ENCODE measurements around the gene PMM1.
"Not testable (repeated sequence)": the region's sequence is repeated elsewhere in the genome, so short reads cannot be mapped to it uniquely, and the experiment has no call there.

The PMM1 gene

GRCh38 chr22:41596776-41597634 is 7.4 kb upstream of the PMM1 start:
- no peak overlapping the region for H3K4me3 ChIP-seq (ENCODE audit: control insufficient read depth, low read depth, low read length)
- TF ChIP-seq CTCF (IDR thresholded peaks at IDR 0.05; ENCODE audit: control insufficient read depth, insufficient read depth, low read depth, low read length, missing control alignments) = peak; percentile 85
- DNase-seq (ENCODE audit: low read depth) = no peak

- no peak for TF ChIP-seq CTCF (IDR thresholded peaks at IDR 0.05; ENCODE audit: control insufficient read depth, insufficient read depth, low read depth, low read length, missing control alignments)
- no peak overlapping the region for H3K4me3 ChIP-seq (ENCODE audit: control insufficient read depth, low read depth, low read length)
- DNase-seq (ENCODE audit: low read depth) = no peak
Measured at GRCh38 chr22:41595703-41596102, 6.1 kb upstream of the PMM1 start.

- DNase-seq (ENCODE audit: low read depth); H3K4me3 ChIP-seq (ENCODE audit: control insufficient read depth, low read depth, low read length): not testable (repeated sequence)
Measured at GRCh38 chr22:41593336-41593960, 3.8 kb upstream of the PMM1 start.

GRCh38 chr22:41587347-41587723 is 2.3 kb downstream of the PMM1 start:
- no peak for DNase-seq (ENCODE audit: low read depth)
- H3K4me3 ChIP-seq (ENCODE audit: control insufficient read depth, low read depth, low read length) = no peak overlapping the region
- no peak for TF ChIP-seq CTCF (IDR thresholded peaks at IDR 0.05; ENCODE audit: control insufficient read depth, insufficient read depth, low read depth, low read length, missing control alignments)

- no peak for TF ChIP-seq CTCF (IDR thresholded peaks at IDR 0.05; ENCODE audit: control insufficient read depth, insufficient read depth, low read depth, low read length, missing control alignments)
- no peak for DNase-seq (ENCODE audit: low read depth)
- no peak overlapping the region for H3K4me3 ChIP-seq (ENCODE audit: control insufficient read depth, low read depth, low read length)
Measured at GRCh38 chr22:41585898-41586297, 3.7 kb downstream of the PMM1 start.

GRCh38 chr22:41584881-41585280 is 4.8 kb downstream of the PMM1 start:
- TF ChIP-seq CTCF (IDR thresholded peaks at IDR 0.05; ENCODE audit: control insufficient read depth, insufficient read depth, low read depth, low read length, missing control alignments) = no peak
- no peak for DNase-seq (ENCODE audit: low read depth)
- no peak overlapping the region for H3K4me3 ChIP-seq (ENCODE audit: control insufficient read depth, low read depth, low read length)

GRCh38 chr22:41582694-41583093 is 6.9 kb downstream of the PMM1 start:
- no peak overlapping the region for H3K4me3 ChIP-seq (ENCODE audit: control insufficient read depth, low read depth, low read length)
- TF ChIP-seq CTCF (IDR thresholded peaks at IDR 0.05; ENCODE audit: control insufficient read depth, insufficient read depth, low read depth, low read length, missing control alignments) = no peak
- DNase-seq (ENCODE audit: low read depth) = no peak
